Central memory CD8-positive, alpha-beta T cell (primary cell): ENCODE results near the gene PLK2.
A peak's percentile ranks its signal among the peaks of the same experiment; 100 is the strongest.

ENCODE experiments used
- ATAC-seq: fragments of 150-1000 bp; cut with Tn5 transposase; replicated peaks from 2 replicates; pipeline ENCODE4 v1.10.0; 2022; ENCODE audit warnings: mild to moderate bottlenecking, moderate FRiP score, moderate number of reproducible peaks; ENCODE audit not compliant: poor library complexity, severe bottlenecking; ENCODE audit errors: extremely low read depth
- DNase-seq, 2 donors: peaks; one replicate each; pipeline ENCODE4 v3.0.0; 2021; ENCODE audit warnings: low spot score in 2 of 2
- H3K27ac Mint-ChIP-seq: one replicate; pipeline ENCODE4 v1.8.0; 2022; ENCODE audit warnings: low read depth, mild to moderate bottlenecking, moderate library complexity, mixed read lengths
- H3K27me3 Mint-ChIP-seq: one replicate; pipeline ENCODE4 v1.8.0; 2022; ENCODE audit warnings: mixed read lengths
- H3K36me3 Mint-ChIP-seq: one replicate; pipeline ENCODE4 v1.8.0; 2022; ENCODE audit warnings: mild to moderate bottlenecking, moderate library complexity, mixed read lengths; ENCODE audit not compliant: insufficient read depth
- H3K4me1 Mint-ChIP-seq: one replicate; pipeline ENCODE4 v1.8.0; 2022; ENCODE audit warnings: mixed read lengths
- H3K4me3 Mint-ChIP-seq: one replicate; pipeline ENCODE4 v1.8.0; 2022; ENCODE audit warnings: mild to moderate bottlenecking, moderate library complexity, mixed read lengths
- H3K9me3 Mint-ChIP-seq: one replicate; pipeline ENCODE4 v1.8.0; 2022; ENCODE audit warnings: mixed read lengths

The PLK2 gene

DNA sequence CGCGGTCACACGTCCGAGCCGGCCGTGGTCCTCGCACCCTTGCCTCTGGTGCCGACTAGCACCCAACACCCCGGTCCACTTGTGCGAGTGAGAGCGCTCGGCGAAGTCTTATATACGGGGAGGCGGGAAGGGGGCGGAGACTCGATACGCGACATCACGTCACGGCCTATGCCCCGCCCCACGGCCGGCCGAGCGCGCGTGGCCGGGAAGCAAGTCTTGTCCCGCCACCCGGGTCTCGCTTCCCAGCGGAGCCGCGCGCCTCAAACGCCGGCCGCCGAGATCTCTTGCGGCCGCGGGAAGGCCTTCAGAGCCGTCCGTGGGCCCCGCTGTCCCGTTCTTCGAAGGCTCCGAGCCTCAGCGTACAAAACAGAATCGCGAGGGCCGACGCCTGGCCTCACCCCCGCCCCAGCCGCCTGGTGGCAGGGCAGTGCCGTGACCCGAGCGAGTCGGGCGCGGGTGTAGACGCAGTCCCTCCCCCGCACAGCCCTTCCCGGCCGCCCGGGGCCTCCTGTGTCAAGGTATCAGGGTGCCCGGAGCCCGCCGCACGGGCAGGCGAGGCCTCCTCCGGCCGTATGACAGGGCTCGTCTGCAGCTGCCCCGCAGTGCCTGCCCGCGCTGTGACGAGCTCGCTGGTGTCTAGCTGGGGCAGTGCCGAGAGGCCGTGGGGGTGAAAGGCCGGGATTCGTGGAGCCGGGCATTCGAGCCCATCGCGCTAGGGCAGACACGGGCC is at the start of gene PLK2:
TSS of gene PLK2 (minus strand) at position 85 of the 730 bp plus-strand sequence. CDS start 127 bp downstream, outside the sequence.
- ATAC-seq (peak; percentile 73), DNase-seq (peak; percentile 81 to 94)
- peaks cover 28% of the 10 kb centered on the region for H3K27me3 Mint-ChIP-seq
- H3K27ac Mint-ChIP-seq, result peak within 1 kb of the TSS; percentile 78
- peak within 1 kb of the TSS; percentile 76 for H3K4me3 Mint-ChIP-seq
- peaks cover 9% of the 10 kb centered on the region for H3K36me3 Mint-ChIP-seq
- H3K4me1 Mint-ChIP-seq, result peaks cover 14% of the 10 kb centered on the region
- H3K9me3 Mint-ChIP-seq, result no peaks in the 10 kb centered on the region

DNA sequence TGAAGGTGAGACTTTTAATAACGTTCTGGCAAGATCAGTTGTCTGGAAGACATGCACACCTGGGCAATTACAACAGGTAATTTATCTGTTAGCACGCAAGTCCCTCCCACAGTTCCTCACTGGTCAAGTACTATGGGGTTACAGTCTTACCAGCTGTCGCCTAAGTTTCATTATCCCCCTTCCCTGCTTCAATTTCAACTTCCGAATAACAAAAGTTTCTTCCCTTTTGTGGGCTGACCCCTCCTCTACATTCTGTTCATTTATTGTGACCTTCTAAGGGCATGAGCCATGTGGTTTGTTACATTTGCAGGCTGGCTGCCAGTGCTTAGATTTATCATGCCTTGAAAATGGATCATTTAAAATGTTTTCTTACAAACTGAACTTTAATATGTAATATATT is 47.8 kb upstream of the PLK2 start:
- no peak overlapping the region for H3K4me3 Mint-ChIP-seq
- H3K4me1 Mint-ChIP-seq, result no peaks in the 10 kb centered on the region
- DNase-seq (no peak), ATAC-seq (no peak)
- no peaks in the 10 kb centered on the region for H3K9me3 Mint-ChIP-seq
- H3K36me3 Mint-ChIP-seq, result no peaks in the 10 kb centered on the region
- H3K27ac Mint-ChIP-seq, result no peak overlapping the region
- H3K27me3 Mint-ChIP-seq, result peaks cover 6% of the 10 kb centered on the region

DNA sequence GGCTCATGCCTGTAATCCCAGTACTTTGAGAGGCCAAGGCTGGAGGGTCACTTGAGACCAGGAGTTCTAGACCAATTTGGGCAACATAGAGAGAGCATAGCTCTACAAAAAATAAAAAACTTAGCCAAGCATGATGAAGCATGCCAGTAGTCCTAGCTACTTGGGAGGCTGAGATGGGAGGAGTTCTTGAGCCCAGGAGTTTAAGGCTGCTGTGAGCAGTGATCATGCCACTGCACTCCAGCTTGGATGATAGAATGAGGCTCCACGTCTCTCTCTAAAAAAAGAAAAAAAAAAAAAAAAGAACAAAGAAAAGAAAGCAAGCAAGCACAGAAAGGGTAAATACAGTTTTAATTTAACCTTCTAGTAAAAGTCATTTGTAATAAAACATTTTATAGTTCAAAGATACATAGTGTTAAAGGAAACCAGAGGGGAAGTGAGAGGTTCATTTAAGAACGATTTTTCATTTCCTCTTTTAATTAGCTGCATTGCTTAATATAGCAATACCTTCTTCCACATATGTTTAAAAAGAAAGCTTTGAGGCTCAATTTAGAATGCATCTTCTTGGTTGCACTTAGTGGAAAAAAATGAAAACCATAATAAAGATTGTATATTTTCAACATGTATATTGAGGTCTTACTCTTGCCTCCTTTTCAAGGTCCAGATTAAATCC is 46.2 kb upstream of the PLK2 start:
- H3K4me3 Mint-ChIP-seq, result no peak overlapping the region
- H3K9me3 Mint-ChIP-seq, result no peaks in the 10 kb centered on the region
- no peak for ATAC-seq
- no peaks in the 10 kb centered on the region for H3K4me1 Mint-ChIP-seq
- peaks cover 12% of the 10 kb centered on the region for H3K27me3 Mint-ChIP-seq
- no peak for DNase-seq
- H3K36me3 Mint-ChIP-seq, result no peaks in the 10 kb centered on the region
- no peak overlapping the region for H3K27ac Mint-ChIP-seq

GRCh38 chr5:58505502-58505901 is 45.6 kb upstream of the PLK2 start:
- H3K4me3 Mint-ChIP-seq, result no peak overlapping the region
- peaks cover 12% of the 10 kb centered on the region for H3K27me3 Mint-ChIP-seq

DNA sequence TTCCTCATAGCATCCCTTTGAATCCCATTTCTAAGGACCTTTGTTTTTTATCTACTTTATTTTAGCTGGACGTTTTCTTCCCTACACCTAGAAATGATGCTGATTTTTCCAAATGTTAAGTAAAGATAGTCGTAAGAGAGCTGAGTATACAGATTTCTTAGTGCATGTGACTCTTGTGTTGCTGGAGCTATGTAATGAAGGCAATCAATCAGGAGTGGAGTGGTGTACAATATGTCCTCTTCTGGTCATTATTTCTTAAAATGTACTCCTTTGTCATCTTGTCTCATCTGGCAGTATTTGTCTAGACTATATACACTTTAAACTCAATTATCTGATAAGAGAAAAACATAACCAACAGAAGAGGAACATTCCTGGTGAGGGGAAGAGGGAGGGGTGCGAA is 44.9 kb upstream of the PLK2 start:
- Mint-ChIP-seq H3K36me3 (no peaks in the 10 kb centered on the region), H3K4me3 (no peak overlapping the region), H3K4me1 (no peaks in the 10 kb centered on the region), H3K27ac (no peak overlapping the region), H3K27me3 (peaks cover 12% of the 10 kb centered on the region), H3K9me3 (no peaks in the 10 kb centered on the region)
- no peak for ATAC-seq
- DNase-seq, result no peak

More at GRCh38 chr5:58505502-58505901, 45.6 kb upstream of the PLK2 start:
- H3K36me3 Mint-ChIP-seq, result no peaks in the 10 kb centered on the region
- no peak for DNase-seq
- no peak overlapping the region for H3K27ac Mint-ChIP-seq
- ATAC-seq, result no peak
- no peaks in the 10 kb centered on the region for H3K4me1 Mint-ChIP-seq
- H3K9me3 Mint-ChIP-seq, result no peaks in the 10 kb centered on the region

- Mint-ChIP-seq H3K4me1 (no peaks in the 10 kb centered on the region), H3K27me3 (peaks cover 12% of the 10 kb centered on the region), H3K9me3 (no peaks in the 10 kb centered on the region), H3K27ac (no peak overlapping the region), H3K36me3 (no peaks in the 10 kb centered on the region), H3K4me3 (no peak overlapping the region)
- DNase-seq (no peak), ATAC-seq (no peak)
Measured at GRCh38 chr5:58503390-58504046, 43.6 kb upstream of the PLK2 start.

- H3K27me3 Mint-ChIP-seq, result peaks cover 17% of the 10 kb centered on the region
- H3K36me3 Mint-ChIP-seq, result no peaks in the 10 kb centered on the region
- no peak overlapping the region for H3K27ac Mint-ChIP-seq
Measured at GRCh38 chr5:58501778-58502417, 42.0 kb upstream of the PLK2 start.

DNA sequence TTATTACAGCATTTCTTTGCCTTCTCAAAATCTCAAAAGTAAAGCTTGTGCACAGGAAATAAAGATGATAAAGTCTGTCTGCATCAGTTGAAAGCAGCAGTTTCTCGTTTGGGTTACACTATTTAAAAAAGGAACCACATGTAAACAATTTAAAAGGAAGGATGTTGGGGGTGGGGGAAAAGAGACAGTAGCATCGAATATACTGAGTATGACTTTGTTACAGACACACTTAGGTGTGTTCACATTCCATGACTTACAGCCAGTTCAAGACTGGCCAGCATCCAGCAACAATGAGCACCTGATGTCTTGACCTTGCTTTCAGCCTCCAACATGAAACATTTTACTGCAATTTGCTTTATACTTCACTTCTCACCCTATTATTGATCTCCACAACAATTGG is 40.1 kb upstream of the PLK2 start:
- DNase-seq, result no peak
- H3K4me3 Mint-ChIP-seq, result no peak overlapping the region
- ATAC-seq, result no peak
- H3K9me3 Mint-ChIP-seq, result no peaks in the 10 kb centered on the region
- H3K36me3 Mint-ChIP-seq, result no peaks in the 10 kb centered on the region
- no peak overlapping the region for H3K27ac Mint-ChIP-seq
- no peaks in the 10 kb centered on the region for H3K4me1 Mint-ChIP-seq
- H3K27me3 Mint-ChIP-seq, result peaks cover 36% of the 10 kb centered on the region

More at GRCh38 chr5:58501778-58502417, 42.0 kb upstream of the PLK2 start:
- H3K4me3 Mint-ChIP-seq, result no peak overlapping the region
- H3K9me3 Mint-ChIP-seq, result no peaks in the 10 kb centered on the region
- DNase-seq (no peak), ATAC-seq (no peak)
- no peaks in the 10 kb centered on the region for H3K4me1 Mint-ChIP-seq

- DNase-seq, result no peak
- no peak overlapping the region for H3K4me3 Mint-ChIP-seq
Measured at GRCh38 chr5:58499231-58499630, 39.3 kb upstream of the PLK2 start.

DNA sequence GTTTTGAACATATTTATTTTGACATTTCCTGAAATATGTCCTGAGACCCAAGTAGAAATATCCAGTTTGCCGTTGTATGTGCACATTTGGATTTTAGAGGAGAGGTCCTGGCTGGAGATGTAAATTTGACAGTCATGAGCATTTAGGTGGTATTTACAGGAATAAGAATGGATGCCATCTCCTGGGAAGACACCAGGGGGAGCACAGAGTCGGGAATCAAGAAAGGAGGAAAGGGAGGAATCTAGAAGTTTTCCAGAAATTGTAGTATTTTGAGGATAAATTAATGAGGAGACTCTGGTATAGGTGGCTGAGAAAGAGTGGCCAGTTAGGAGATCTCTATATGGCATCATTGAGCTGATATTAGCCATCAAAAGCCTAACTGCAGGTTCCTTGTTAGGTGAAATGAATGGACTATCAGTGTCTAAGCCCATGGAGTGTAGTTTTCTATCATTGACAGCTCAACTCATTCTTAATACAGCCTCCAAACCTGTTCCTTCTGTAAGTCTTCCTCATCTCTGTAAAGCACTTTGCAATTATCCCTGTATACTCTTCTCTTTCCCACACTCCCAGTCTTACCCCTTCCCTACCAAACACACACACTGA is 38.6 kb upstream of the PLK2 start:
- Mint-ChIP-seq H3K36me3 (no peaks in the 10 kb centered on the region), H3K4me1 (no peaks in the 10 kb centered on the region), H3K9me3 (no peaks in the 10 kb centered on the region), H3K27ac (no peak overlapping the region), H3K4me3 (no peak overlapping the region), H3K27me3 (peaks cover 37% of the 10 kb centered on the region)
- DNase-seq (no peak), ATAC-seq (no peak)

More at GRCh38 chr5:58499231-58499630, 39.3 kb upstream of the PLK2 start:
- Mint-ChIP-seq H3K9me3 (no peaks in the 10 kb centered on the region), H3K27ac (no peak overlapping the region), H3K27me3 (peaks cover 37% of the 10 kb centered on the region), H3K4me1 (no peaks in the 10 kb centered on the region), H3K36me3 (no peaks in the 10 kb centered on the region)
- no peak for ATAC-seq

DNA sequence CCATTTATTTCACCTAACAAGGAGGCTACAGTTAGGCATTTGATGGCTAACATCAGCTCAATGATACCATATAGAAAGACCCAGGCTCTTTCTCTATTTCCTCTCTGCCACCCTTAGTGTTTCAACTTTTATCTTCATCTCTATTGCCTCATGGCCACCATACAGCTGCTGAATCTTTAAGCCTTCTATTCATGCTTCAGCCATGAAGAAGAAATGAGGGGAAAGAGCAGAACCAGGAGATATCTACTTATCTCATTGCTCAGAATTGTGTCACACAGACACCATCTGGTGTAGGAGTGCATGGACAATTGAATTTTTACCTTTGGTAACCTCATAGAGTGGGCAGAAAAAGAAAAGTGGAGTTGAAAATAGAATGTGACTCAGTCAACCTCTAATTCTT is 38.0 kb upstream of the PLK2 start:
- H3K4me3 Mint-ChIP-seq, result no peak overlapping the region
- H3K27ac Mint-ChIP-seq, result no peak overlapping the region
- no peak for ATAC-seq
- H3K27me3 Mint-ChIP-seq, result peaks cover 33% of the 10 kb centered on the region
- no peak for DNase-seq
- H3K36me3 Mint-ChIP-seq, result no peaks in the 10 kb centered on the region
- H3K4me1 Mint-ChIP-seq, result no peaks in the 10 kb centered on the region
- no peaks in the 10 kb centered on the region for H3K9me3 Mint-ChIP-seq

- ATAC-seq (no peak), DNase-seq (no peak)
- H3K4me3 Mint-ChIP-seq, result no peak overlapping the region
- H3K27ac Mint-ChIP-seq, result no peak overlapping the region
- no peaks in the 10 kb centered on the region for H3K9me3 Mint-ChIP-seq
- peaks cover 28% of the 10 kb centered on the region for H3K27me3 Mint-ChIP-seq
- H3K36me3 Mint-ChIP-seq, result no peaks in the 10 kb centered on the region
- H3K4me1 Mint-ChIP-seq, result no peaks in the 10 kb centered on the region
Measured at GRCh38 chr5:58497386-58497785, 37.5 kb upstream of the PLK2 start.
